SK-N-DZ (cell line): ENCODE data around the gene DEFB112. TPM values are rescaled to one million over a fixed set of nuclear protein-coding genes. Genes with fewer than 3 reads are reported as not detected.

Experiments used
- DNase-seq: peaks from one replicate; pipeline ENCODE4 v3.0.0-alpha.2; 2015; ENCODE audit warnings: low spot score
- polyA plus RNA-seq, 2 experiments: library from polyadenylated mRNA; depleted of rRNA; stranded (reverse); fragments of >200 nt; gene quantifications; 2 replicates each; pipeline ENCODE4 v1.2.3, GENCODE V29; 2014

DEFB112 gene, protein sequence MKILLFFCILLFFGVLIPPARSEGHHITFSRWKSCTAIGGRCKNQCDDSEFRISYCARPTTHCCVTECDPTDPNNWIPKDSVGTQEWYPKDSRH
- polyA plus RNA-seq (2014; cell fraction: cytosol; rRNA removed), result not detected in 2 replicates
- not detected in 2 replicates for polyA plus RNA-seq (2014; cell fraction: nucleus; rRNA removed)

- no peak for DNase-seq
These were observed at the start of gene DEFB112 for GRCh38 chr6:50049829-50050228. Gene DEFB112 (minus strand): TSS chr6:50049929. CDS start chr6:50049869, 60 bp downstream.

DNA sequence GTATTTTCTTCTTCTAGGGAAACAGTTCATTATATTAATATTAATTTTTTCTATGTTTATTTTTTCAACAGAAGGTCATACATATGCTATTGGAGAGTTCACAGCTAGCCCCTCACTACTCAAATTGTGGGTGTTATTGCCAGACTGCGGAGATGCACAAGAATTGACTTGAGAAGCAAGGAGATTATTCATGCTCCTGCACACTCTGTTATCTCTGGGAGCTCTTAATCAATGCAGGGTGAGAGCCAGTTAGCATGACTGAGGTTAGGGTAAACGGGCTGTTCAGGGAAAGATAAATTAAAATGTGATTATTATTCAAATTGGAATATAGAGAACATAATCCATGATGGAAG, 48.9 kb upstream of the DEFB112 start:
- DNase-seq, result no peak

DNA sequence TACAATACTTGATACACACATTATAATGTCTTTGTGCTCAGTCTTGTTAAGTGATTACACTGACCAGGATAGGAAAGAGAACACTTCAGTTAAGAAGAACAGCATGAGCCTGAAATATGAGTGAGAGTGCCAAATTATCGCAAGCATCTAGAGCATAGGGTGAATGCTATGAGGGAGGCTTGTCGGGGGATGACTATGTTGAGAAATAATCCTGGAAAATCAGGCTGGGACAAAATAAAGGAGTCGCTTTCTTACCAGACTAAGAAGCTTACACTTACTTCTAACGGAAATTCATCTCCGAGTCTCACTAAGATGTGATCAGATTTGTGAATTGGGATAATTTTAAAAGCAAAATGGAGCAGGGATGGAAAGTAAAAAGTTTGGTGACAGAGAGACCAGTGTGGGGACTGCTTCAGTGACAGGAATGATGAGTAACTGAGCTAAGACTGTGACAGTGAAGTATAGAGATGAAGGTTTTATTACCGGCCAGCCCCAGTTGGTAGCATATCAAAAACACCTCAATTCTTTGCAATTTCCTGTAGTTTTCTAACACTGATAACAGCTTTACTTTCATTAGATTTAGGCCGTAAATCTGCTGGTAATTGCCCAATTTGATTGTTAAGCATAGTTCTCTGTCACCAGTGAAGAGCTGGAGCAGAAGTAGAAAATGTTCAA, 48.4 kb upstream of the DEFB112 start:
- no peak for DNase-seq

DNA sequence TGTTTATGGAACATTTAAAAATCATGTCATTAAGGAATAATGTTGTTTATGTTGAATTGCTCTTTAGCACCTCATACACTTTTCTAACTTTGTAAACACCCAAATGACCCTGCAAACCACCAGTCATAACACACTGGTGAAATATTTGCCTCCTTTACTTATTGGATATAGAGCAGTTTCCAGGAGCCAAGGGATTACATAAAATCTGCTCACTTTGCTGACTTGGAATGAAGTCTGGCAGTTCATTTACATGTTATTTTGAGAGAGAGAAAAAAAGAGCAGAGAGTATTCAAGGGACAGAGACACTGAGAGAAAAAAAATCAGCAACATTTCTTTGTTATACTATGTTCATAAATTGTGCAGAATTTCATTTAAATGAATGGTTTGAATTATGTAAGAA, 46.6 kb upstream of the DEFB112 start:
- DNase-seq, result no peak

- DNase-seq, result no peak
These were observed 44.2 kb upstream of the DEFB112 start for GRCh38 chr6:50093938-50094272.

DNA sequence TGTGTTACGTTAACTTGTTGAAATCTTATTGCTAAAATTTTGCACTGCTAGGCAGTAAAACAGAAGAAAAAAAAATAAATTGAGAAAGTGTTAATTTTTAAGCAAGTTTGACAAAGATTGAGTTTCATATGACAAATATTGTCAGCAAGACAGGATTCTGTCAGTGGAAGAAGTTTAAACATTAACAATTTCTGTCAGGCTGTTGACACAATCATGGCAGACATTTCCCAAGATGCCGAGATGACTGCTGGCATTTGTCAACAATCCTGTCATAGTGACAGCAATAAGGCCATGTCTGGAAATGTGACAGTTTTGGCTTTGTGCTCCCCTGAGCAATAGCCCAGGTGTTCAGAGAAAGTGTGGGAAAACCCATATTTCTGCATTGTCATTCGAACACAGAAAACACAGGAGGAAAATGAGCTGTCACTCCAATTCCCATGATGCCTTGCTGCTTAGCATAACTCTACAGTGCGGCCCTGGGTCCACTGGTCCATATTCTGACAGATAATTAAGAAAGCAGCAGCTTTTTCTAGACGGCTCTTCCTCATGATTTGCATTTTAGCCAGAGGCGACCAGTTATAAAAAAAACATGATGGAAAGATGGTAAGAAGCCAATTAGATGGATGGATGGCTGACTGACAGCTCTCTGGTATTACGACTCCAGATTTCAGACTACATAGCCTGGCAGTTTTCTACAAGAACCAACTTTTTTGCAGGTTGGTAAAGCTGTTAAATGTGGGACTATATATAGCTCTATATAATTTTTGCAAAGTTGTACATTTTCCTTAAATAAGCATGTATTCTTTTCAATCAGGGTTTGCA, 43.6 kb upstream of the DEFB112 start:
- DNase-seq, result no peak

- no peak for DNase-seq
These were observed 41.9 kb upstream of the DEFB112 start for GRCh38 chr6:50091641-50092040.

- no peak for DNase-seq
These were observed 40.2 kb upstream of the DEFB112 start for GRCh38 chr6:50089911-50090310.

DNA sequence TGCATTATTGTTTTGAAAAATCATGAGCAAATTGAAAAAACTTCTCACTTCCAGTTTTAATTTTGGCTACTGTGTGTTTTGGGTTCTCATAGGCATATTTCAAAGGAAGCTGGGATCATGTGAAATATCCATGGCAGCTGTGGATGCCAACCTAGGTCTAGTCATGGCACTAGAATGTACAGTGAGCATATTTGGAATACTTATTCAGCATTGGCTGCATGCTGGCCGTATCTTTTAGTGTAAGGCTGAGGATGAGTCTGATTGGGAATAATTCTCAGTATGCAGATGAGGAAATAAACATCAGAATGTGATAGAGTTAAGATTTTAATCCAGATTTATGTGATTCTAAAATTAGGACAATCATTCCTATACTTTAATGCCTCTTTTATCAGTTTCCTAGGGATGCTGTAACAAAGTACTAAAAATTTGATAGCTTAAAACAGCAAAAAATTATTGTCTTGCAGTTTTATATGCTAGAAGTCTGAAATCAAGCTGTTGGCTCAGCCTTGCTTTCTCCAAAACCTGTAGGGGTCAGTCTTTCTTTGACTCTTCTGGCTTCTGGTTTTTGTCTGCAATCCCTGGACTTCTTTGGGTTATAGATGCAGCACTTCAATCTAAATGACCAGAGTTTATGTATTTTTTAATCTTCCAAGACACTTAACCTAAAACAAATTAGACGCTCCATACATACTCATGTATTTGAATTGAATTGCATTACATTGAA, 37.7 kb upstream of the DEFB112 start:
- no peak for DNase-seq

- DNase-seq, result no peak
These were observed 27.7 kb upstream of the DEFB112 start for GRCh38 chr6:50077385-50077784.

GRCh38 chr6:50076431-50076830, 26.7 kb upstream of the DEFB112 start:
- DNase-seq, result no peak

- no peak for DNase-seq
These were observed 22.2 kb upstream of the DEFB112 start for GRCh38 chr6:50071921-50072320.

- DNase-seq, result no peak
These were observed 20.4 kb upstream of the DEFB112 start for GRCh38 chr6:50070101-50070500.

- DNase-seq, result no peak
These were observed 12.3 kb upstream of the DEFB112 start for GRCh38 chr6:50062051-50062450.

- DNase-seq, result no peak
These were observed 6.5 kb upstream of the DEFB112 start for GRCh38 chr6:50056242-50056641.

- no peak for DNase-seq
These were observed 2.7 kb downstream of the DEFB112 start for GRCh38 chr6:50047026-50047425.

DNA sequence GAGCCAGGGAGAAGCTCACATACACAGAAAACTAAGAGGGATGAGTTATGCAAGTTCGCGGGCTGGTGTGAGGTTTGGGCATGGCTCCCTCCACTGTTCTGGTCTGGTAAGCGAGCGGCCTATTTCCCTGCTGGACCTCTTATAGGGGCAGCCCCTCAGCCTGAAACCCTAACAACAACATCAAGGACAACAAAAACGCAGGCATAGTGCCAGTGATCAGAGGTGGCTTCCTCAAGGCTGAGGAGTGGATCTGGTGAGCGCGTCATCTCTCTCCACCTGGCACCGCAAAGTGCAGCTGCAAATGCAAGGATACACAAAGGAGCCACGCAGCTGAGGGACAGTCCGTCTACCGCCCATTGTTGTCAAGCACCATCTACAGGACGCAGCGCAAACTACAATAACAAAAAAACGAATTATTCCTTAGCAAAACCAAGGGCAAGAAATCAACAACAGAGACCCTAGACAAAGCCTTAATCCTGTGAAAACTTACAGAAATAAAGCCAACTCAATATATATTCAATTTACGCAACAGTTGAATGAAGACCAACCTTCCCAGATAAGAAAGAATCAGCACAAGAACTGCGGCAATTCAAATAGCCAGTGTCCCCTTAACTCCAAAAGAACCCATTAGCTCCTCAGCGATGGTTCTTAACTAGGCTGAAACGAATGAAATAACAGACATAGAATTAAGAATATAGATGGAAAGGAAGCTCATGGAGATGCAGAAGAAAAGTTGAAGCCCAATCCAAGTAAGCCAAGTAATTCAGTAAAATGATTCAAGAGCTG, 18.8 kb downstream of the DEFB112 start:
- DNase-seq, result peak; percentile 69

GRCh38 chr6:50030350-50030749, 19.4 kb downstream of the DEFB112 start:
- no peak for DNase-seq

DNA sequence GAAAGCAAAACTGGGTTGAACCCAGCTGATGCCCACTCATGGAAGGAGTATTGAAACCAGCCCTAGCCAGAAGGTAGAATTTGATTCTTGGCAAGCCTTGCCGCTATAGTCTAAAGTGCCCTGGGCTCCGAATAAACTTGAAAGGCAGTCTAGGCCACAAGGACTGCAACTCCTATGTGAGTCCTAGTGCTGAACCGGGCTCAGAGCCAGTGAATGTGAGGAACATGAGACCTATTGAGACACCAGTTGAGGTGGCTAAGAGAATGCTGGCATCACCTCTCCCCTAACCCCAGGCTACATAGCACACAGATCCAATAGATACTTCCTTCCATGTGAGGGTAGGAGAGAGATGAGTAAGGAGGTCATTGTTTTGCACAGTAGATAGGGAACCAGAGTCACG, 24.5 kb downstream of the DEFB112 start:
- DNase-seq, result no peak

DNA sequence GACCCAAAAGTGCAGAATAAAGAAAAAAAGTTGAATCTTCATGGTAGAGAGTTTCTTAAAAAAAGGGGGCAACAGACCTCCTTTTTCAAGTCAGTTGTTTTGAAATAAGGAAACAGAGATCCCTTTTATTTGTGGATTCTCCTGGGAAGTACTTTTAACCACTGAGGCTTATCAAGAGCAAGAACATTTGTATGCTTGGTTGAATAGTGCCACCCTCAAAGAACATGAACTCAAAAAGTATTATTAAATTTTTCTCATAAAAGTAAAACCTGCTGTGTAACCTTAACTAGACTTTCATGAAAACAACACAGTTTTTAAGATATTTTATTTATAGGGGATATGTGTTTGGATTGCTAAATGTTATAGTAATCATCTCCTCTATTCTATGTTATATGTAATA, 27.8 kb downstream of the DEFB112 start, which contains the start of gene DEFB110:
TSS of gene DEFB110 (minus strand) at position 101 of the 400 bp plus-strand sequence. CDS start at position 42, 59 bp downstream.
- no peak for DNase-seq

GRCh38 chr6:50007819-50008218, 41.9 kb downstream of the DEFB112 start:
- no peak for DNase-seq
